Mucosa of stomach (tissue), 1 donor: Measurements from ENCODE around the gene CCL26.
A peak's percentile ranks its signal among the peaks of the same experiment; 100 is the strongest.
"Not testable (repeated sequence)": the region's sequence is repeated elsewhere in the genome, so short reads cannot be mapped to it uniquely, and the experiment has no call there.

Source experiments
- H3K27me3 ChIP-seq: one replicate; pipeline ENCODE4 v1.7.0; 2013; ENCODE audit warnings: mild to moderate bottlenecking, low read length; ENCODE audit not compliant: control insufficient read depth, insufficient read depth
- H3K36me3 ChIP-seq: one replicate; pipeline ENCODE4 v1.7.0; 2013; ENCODE audit warnings: low read length; ENCODE audit not compliant: control insufficient read depth, insufficient read depth
- H3K4me1 ChIP-seq: one replicate; pipeline ENCODE4 v1.7.0; 2013; ENCODE audit warnings: mild to moderate bottlenecking, low read length; ENCODE audit not compliant: control insufficient read depth, insufficient read depth
- H3K4me3 ChIP-seq: one replicate; pipeline ENCODE4 v1.7.0; 2013; ENCODE audit warnings: low read length
- H3K9ac ChIP-seq: one replicate; pipeline ENCODE4 v1.7.0; 2013; ENCODE audit warnings: mild to moderate bottlenecking, low read length, moderate library complexity
- H3K9me3 ChIP-seq: one replicate; pipeline ENCODE4 v1.7.0; 2013; ENCODE audit warnings: mild to moderate bottlenecking, low read length, moderate library complexity; ENCODE audit not compliant: control insufficient read depth
- donor health status: Pancreatic carcinoma.

Gene CCL26

DNA sequence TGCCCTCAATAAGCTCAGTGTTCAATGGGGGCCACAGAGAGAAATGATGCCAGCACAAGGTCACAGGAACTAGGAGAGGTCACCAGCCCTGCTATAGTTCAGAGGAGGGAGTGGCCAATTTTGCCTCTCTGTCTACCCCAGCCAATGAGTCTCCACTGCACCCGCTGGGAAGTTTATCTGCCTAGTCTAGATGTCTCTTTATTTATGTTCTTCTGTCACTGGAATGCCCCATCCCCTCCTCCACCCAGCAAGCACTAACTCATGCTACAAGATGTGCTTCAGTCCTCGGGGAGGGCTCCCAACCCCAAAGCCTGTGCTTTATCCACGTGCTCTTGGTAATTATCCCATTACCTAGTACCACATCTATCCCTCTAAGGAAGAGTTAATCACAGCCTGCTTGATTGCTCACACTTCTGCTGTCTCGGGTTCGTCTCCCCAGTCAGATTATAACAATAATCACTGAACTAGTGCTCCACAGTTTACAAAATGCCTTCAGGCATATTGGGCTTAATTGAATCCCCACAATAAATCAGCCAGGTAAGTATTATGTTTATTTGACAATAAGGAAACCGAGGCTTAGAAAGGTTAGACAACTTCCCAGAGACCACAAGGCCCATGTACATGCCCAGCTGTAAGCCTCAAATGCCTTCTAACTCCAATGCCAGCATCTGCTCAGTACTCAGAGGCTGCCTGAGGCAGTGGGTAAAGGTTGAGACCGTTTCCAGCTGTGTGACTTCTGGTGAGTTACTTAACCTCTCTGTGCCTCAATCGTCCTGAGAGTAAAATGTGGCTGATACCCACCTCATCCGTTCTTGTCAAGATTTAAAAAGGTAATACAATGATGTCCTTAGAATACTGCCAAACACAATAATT, 37.2 kb downstream of the CCL26 start:
- no peaks in the 10 kb centered on the region for H3K9me3 ChIP-seq
- peaks cover 11% of the 10 kb centered on the region for H3K4me1 ChIP-seq
- H3K9ac ChIP-seq, result no peak overlapping the region
- no peaks in the 10 kb centered on the region for H3K27me3 ChIP-seq
- H3K36me3 ChIP-seq, result no peaks in the 10 kb centered on the region
- H3K4me3 ChIP-seq, result no peak overlapping the region

DNA sequence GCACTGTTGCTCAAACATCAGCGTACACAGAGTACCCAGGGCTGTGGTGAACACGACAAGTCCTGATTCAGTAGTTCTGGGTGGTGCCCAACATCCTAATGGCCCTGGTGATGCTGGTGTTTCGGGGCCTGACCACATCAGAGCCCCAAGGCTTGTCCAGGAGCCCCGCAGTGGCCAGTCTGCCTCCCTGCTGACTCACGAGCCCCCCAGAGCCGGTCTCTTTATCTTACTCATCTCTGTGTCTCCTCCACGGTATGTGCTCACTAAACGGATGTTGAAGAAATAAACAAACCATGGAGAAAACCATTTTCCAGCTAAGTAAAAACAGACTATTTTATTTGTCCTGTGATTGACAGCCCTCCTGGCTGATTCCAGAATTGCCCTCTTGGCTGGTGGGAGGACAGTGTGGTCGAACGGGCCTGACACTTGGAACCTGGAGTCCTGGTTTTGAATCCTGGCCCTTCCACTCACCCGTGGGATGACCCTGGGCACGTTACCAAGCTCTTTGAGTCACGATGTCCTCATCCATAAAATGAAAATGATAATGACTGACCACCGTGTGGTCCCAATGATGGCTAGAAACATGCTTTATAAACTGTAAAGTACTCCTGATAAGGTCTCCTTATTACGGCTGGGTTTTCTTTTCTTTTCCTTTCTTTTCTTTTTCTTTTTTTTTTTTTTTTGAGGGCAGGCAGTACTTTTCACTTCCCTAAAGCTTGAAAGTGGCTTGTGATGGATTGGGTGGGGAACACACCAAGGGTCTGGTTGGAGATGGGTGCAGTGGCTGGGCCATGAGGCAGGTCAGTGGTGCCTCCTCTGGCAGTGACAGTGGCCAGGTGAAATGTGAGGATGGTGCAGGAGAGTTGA, 39.0 kb downstream of the CCL26 start:
- Histone ChIP-seq H3K9me3 (no peaks in the 10 kb centered on the region), H3K4me3 (no peak overlapping the region), H3K36me3 (no peaks in the 10 kb centered on the region), H3K4me1 (peaks cover 15% of the 10 kb centered on the region), H3K27me3 (no peaks in the 10 kb centered on the region), H3K9ac (no peak overlapping the region)

DNA sequence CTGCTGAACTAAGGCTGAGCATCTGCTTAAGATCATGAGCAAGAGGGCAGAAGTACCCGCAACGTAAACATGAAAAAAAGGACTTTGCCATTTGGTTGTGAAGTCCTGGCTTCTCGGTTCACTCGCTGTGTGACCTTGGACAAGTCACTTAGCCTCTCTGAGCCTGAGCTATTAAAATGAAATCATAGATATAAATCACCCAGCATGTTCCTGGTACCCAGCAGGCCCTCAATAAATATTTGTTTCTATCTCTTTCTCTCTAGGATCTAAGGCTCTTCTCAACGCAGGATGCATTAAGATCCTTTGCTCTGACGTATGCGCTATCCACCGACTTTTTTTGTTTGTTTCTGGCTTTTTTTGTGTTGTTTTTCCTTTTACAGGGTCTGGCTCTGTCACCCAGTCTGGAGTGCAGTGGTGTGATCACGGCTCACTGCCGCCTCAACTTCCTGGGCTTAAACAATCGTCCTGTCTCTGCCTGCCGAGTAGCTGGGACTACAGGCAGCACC, 39.9 kb downstream of the CCL26 start:
- Histone ChIP-seq H3K36me3 (no peaks in the 10 kb centered on the region), H3K4me1 (peaks cover 16% of the 10 kb centered on the region), H3K9ac (no peak overlapping the region), H3K27me3 (no peaks in the 10 kb centered on the region), H3K4me3 (no peak overlapping the region), H3K9me3 (no peaks in the 10 kb centered on the region)

DNA sequence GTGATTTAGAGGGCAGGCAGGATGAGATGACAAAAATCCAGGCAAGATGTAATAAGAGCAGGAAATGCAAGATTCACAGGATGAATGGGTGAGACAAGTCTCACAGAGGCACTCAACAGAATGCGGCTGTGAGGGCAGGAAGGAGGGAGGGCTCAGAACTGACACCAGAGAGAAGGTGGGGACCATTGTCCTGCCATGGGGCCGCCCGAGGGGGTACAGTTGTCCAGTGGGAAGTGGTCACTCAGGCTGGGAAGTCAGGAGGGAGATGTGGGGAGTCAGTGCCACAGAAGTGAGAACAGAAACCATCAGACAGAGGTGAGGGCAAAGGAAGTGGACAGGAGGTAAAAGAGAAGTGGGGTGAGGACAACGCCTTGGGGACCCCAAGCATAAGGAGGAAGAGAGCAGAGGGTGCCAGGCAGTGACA, 42.1 kb downstream of the CCL26 start:
- Histone ChIP-seq H3K9ac (no peak overlapping the region), H3K36me3 (no peaks in the 10 kb centered on the region), H3K9me3 (no peaks in the 10 kb centered on the region), H3K27me3 (no peaks in the 10 kb centered on the region), H3K4me1 (peaks cover 24% of the 10 kb centered on the region), H3K4me3 (no peak overlapping the region)

DNA sequence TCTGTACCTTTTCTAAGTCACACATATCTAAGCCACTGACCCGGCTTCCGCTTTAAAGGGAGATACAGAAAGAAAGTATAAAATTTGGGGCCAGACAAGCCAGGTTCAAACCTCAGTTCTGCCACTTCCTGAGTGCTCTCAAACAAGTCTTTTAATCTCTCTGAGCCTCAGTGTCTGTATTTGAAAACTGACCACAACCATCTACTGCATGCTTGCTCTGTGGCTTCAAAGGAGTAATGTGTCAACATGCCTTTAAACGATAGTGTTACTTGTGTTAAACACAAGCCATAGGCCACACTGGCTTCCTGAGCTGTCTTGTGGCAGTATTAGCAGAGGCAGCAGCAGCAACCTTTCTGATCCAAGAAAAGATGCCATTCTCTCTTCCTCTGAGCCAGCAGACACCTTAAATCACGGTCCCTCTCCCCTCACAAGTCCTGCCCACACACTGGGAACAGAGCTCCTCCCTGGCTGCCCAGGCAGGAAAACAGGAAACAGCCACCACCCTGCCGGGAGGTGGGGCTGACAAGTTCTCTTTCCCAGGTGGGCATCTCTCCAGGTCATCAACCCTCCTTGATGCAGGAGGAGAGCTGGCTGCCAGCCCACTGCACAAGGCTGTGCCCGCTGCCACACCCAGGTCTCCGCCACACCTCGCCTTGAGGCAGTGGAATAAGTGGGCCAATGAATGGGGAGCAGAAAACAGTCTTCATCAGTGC, 44.0 kb downstream of the CCL26 start:
- Histone ChIP-seq H3K9ac (peak overlapping the region; percentile 43), H3K36me3 (no peaks in the 10 kb centered on the region), H3K27me3 (no peaks in the 10 kb centered on the region), H3K9me3 (no peaks in the 10 kb centered on the region), H3K4me1 (peaks cover 24% of the 10 kb centered on the region), H3K4me3 (peak overlapping the region; percentile 39)

DNA sequence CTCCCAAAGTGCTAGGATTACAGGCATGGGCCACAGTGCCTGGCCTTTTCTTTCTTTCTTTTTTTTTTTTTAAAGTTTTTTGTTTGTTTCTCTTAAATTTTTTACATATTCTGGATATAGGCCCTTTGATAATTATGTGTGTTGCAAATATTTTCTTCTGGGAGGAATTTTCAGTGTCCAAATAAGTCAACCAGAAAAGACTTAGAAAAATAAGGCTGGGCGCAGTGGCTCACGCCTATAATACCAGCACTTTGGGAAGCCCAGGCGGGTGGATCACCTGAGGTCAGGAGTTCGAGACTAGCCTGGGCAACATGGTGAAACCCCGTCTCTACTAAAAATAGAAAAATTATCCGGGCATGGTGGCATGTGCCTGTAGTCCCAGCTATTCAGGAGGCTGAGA, 44.7 kb downstream of the CCL26 start:
- H3K4me3 ChIP-seq, H3K36me3 ChIP-seq, H3K9me3 ChIP-seq, H3K27me3 ChIP-seq, H3K9ac ChIP-seq: not testable (repeated sequence)
- peaks cover 24% of the 10 kb centered on the region for H3K4me1 ChIP-seq

DNA sequence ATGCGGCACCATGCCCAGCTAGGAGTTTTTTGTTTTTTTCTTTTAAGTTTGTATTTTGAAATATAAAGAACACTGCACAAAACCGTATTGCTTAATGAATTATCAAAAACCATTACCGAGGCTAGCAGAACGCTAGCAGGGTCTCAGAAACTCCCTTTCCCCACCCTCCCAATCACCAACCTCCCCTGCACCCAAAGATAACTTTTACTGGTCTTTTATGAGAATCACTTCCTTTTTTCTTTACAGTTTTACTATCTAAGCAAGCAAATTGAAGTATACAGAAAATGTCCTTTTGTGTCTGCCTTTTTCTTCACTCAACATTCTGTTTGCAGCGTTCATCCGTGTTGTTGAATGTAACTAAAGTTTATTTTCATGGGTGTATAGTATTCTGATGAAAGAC, 46.7 kb downstream of the CCL26 start:
- H3K4me1 ChIP-seq, result peaks cover 24% of the 10 kb centered on the region
- H3K36me3 ChIP-seq, result no peaks in the 10 kb centered on the region
- H3K9me3 ChIP-seq, result no peaks in the 10 kb centered on the region
- H3K27me3 ChIP-seq, result no peaks in the 10 kb centered on the region
- no peak overlapping the region for H3K4me3 ChIP-seq
- no peak overlapping the region for H3K9ac ChIP-seq

DNA sequence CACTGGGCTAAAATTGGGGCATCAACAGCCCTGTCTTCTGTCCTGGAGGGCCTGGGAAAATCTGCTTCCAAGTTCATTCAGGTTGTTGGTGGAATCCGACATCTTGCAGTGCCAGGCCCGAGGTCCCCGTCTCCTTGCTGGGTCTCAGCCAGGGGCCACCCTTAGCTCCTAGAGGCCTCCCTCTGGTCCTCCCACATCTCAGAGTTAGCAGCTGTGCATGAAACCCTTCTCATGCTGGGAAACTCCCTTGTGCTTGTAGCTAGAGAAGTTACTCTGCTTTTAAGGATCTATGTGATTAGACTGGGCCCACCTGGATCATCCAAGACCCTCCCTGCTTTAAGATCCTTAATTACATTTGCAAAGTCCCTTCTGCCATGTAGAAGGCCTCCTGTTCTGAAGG, 48.6 kb downstream of the CCL26 start:
- H3K9ac ChIP-seq, result no peak overlapping the region
- H3K27me3 ChIP-seq, result no peaks in the 10 kb centered on the region
- H3K36me3 ChIP-seq, result no peaks in the 10 kb centered on the region
- H3K4me3 ChIP-seq, result no peak overlapping the region
- H3K4me1 ChIP-seq, result peaks cover 21% of the 10 kb centered on the region
- no peaks in the 10 kb centered on the region for H3K9me3 ChIP-seq

DNA sequence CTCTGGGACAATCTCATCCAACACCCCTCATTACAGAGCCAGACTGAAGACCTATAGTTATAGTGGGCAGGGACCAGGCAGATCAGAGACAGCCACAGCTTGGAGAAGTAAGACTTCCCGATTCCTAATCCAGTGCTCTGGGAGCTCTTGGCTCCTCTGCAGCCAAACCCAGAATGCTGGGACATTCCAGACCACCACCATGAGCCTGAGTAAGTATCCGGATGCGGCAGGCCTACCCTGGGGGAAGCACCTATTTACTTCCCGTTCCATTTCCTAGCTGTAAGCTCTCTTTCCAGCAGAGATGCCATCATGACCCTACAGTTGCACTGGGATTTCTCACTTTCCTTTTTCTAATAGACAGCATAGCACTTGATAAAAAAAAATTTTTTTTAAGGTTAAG, 49.6 kb downstream of the CCL26 start:
- H3K9me3 ChIP-seq, result no peaks in the 10 kb centered on the region
- peaks cover 13% of the 10 kb centered on the region for H3K4me1 ChIP-seq

DNA sequence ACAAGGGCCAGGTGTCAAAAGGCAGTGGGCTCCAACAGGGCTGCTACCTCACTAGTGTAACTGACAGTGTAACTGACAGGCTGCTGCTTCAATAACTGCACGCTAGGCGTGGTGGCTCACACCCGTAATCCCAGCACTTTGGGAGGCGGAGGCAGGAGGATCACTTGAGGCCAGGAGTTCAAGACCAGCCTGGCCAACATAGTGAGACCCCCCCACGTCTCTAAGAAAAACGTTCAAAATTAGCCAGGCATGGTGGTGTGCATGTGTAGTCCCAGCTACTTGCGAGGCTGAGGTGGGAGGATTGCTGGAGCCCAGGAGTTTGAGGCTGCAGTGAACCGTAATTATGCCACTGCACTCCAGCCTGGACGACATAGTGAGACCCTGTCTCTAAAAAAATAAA, 50.1 kb downstream of the CCL26 start:
- H3K36me3 ChIP-seq, H3K27me3 ChIP-seq, H3K9me3 ChIP-seq, H3K4me3 ChIP-seq, H3K9ac ChIP-seq: not testable (repeated sequence)
- peaks cover 13% of the 10 kb centered on the region for H3K4me1 ChIP-seq

More for the DNA sequence above, 49.6 kb downstream of the CCL26 start:
- H3K36me3 ChIP-seq, result no peaks in the 10 kb centered on the region
- no peak overlapping the region for H3K4me3 ChIP-seq
- H3K27me3 ChIP-seq, result no peaks in the 10 kb centered on the region
- no peak overlapping the region for H3K9ac ChIP-seq

DNA sequence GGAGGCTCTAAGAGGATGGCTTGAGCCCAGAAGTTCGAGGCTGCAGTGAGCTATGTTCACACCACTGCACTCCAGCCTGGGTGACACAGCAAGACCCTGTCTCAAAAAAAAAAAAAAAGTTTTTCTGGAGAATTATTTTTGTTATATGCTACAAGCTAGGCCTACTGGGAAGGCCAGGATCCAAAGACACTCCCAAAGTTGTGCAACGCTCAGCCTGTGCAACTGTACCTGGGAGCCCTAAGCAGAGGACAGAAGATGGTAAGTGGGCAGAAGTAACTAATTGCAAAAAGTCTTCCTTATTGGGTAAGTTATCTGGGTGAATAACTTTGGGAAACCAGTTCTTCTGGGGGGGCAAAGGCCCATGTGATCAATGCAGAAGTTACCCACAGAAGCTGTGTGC, 50.6 kb downstream of the CCL26 start:
- no peak overlapping the region for H3K4me3 ChIP-seq
- H3K9me3 ChIP-seq, result no peaks in the 10 kb centered on the region
- no peak overlapping the region for H3K9ac ChIP-seq
- no peaks in the 10 kb centered on the region for H3K36me3 ChIP-seq
- H3K4me1 ChIP-seq, result peaks cover 12% of the 10 kb centered on the region
- H3K27me3 ChIP-seq, result no peaks in the 10 kb centered on the region
